WTC11 (cell line): ENCODE results near the gene KSR1. TPM values are rescaled to one million over a fixed set of nuclear protein-coding genes. Genes with fewer than 3 reads are reported as not detected.

Experiments
- ATAC-seq: fragments of 200-7000 bp; cut with Tn5 transposase; 2 replicates; pipeline ENCODE4 v1.10.0; 2021; ENCODE audit warnings: mild to moderate bottlenecking, moderate library complexity
- CTCF ChIA-PET: fragments of 300-600 bp; sonication (Branson Sonifier 250); formaldehyde crosslinking; loops from one replicate; lab custom pipeline; 2021; ENCODE audit warnings: antibody characterized with exemption; lab: Charles Lee
- POLR2A ChIA-PET: fragments of 350-600 bp; sonication (Branson Sonifier 250); formaldehyde crosslinking; loops from one replicate; lab custom pipeline; 2021; ENCODE audit warnings: antibody characterized with exemption; lab: Charles Lee
- DNase-seq: peaks from one replicate; pipeline ENCODE4 v3.0.0; 2021; ENCODE audit warnings: low spot score
- H3K27ac Mint-ChIP-seq: 2 replicates; pipeline ENCODE4 v1.8.0; 2021; ENCODE audit warnings: mixed read lengths
- H3K27me3 Mint-ChIP-seq: 2 replicates; pipeline ENCODE4 v1.8.0; 2021; ENCODE audit warnings: low read depth, mild to moderate bottlenecking, moderate library complexity, mixed read lengths
- H3K36me3 Mint-ChIP-seq: 2 replicates; pipeline ENCODE4 v1.8.0; 2021; ENCODE audit warnings: mixed read lengths
- H3K4me1 Mint-ChIP-seq: 2 replicates; pipeline ENCODE4 v1.8.0; 2022; ENCODE audit warnings: mixed read lengths
- H3K4me3 Mint-ChIP-seq: 2 replicates; pipeline ENCODE4 v1.8.0; 2021; ENCODE audit warnings: mild to moderate bottlenecking, moderate library complexity, mixed read lengths
- H3K9me3 Mint-ChIP-seq: 2 replicates; pipeline ENCODE4 v1.8.0; 2021; ENCODE audit warnings: mixed read lengths
- CREB1 ChIP-seq: sonication (generic); formaldehyde crosslinking; IDR thresholded peaks from 2 replicates; pipeline ENCODE4 v1.8.0; 2023; ENCODE audit warnings: mild to moderate bottlenecking, missing genetic modification reagents
- EMX1 ChIP-seq: fragments of 250-450 bp; sonication (Bioruptor Pico); IDR thresholded peaks from 2 replicates; pipeline ENCODE4 v1.8.0; 2021; ENCODE audit warnings: mild to moderate bottlenecking
- ESRRA ChIP-seq: sonication (generic); formaldehyde crosslinking; IDR thresholded peaks from 2 replicates; pipeline ENCODE4 v1.8.1; 2022; ENCODE audit warnings: mild to moderate bottlenecking, missing genetic modification reagents, borderline replicate concordance
- FOXJ3 ChIP-seq: sonication (generic); formaldehyde crosslinking; IDR thresholded peaks from 2 replicates; pipeline ENCODE4 v1.9.0; 2021; ENCODE audit warnings: missing genetic modification reagents, mild to moderate bottlenecking, borderline replicate concordance
- GABPB1 ChIP-seq: sonication (generic); formaldehyde crosslinking; IDR thresholded peaks from 2 replicates; pipeline ENCODE4 v1.8.1; 2023; ENCODE audit warnings: mild to moderate bottlenecking, missing genetic modification reagents
- HMGA2 ChIP-seq: fragments of 250-450 bp; sonication (Bioruptor Pico); IDR thresholded peaks from 2 replicates; pipeline ENCODE4 v1.4.0; 2021; ENCODE audit warnings: mild to moderate bottlenecking, moderate library complexity
- IRF1 ChIP-seq: sonication (generic); formaldehyde crosslinking; IDR thresholded peaks from 2 replicates; pipeline ENCODE4 v1.8.0; 2023; ENCODE audit warnings: missing genetic modification reagents
- NFE2L1 ChIP-seq: sonication (generic); formaldehyde crosslinking; IDR thresholded peaks from 2 replicates; pipeline ENCODE4 v1.8.1; 2023; ENCODE audit warnings: missing genetic modification reagents
- NR1H2 ChIP-seq: sonication (generic); formaldehyde crosslinking; IDR thresholded peaks from 2 replicates; pipeline ENCODE4 v1.9.0; 2021; ENCODE audit warnings: mild to moderate bottlenecking, moderate library complexity, missing genetic modification reagents
- NR3C1 ChIP-seq: sonication (generic); formaldehyde crosslinking; conservative IDR thresholded peaks from 2 replicates; pipeline ENCODE4 v1.8.1; 2023; ENCODE audit warnings: low read depth, mild to moderate bottlenecking, missing genetic modification reagents
- PRDM15 ChIP-seq: sonication (generic); formaldehyde crosslinking; IDR thresholded peaks from 2 replicates; pipeline ENCODE4 v1.8.0; 2022; ENCODE audit warnings: missing genetic modification reagents
- SMAD3 ChIP-seq: sonication (generic); formaldehyde crosslinking; IDR thresholded peaks from 2 replicates; pipeline ENCODE4 v1.8.0; 2022; ENCODE audit warnings: missing genetic modification reagents, mild to moderate bottlenecking, borderline replicate concordance
- SOX15 ChIP-seq: fragments of 250-450 bp; sonication (Bioruptor Pico); IDR thresholded peaks from 2 replicates; pipeline ENCODE4 v1.9.0; 2021; ENCODE audit warnings: mild to moderate bottlenecking
- ZNF138 ChIP-seq: sonication (generic); formaldehyde crosslinking; conservative IDR thresholded peaks from 2 replicates; pipeline ENCODE4 v1.8.1; 2022; ENCODE audit warnings: mild to moderate bottlenecking, moderate library complexity, missing genetic modification reagents
- ZNF281 ChIP-seq: sonication (generic); formaldehyde crosslinking; IDR thresholded peaks from 2 replicates; pipeline ENCODE4 v1.8.0; 2023; ENCODE audit warnings: mild to moderate bottlenecking, missing genetic modification reagents
- ZNF317 ChIP-seq: sonication (generic); formaldehyde crosslinking; IDR thresholded peaks from 2 replicates; pipeline ENCODE4 v1.8.1; 2023; ENCODE audit warnings: low read depth, mild to moderate bottlenecking, moderate library complexity, missing genetic modification reagents, borderline replicate concordance
- total RNA-seq: library from RNA; stranded (reverse); gene quantifications from 3 replicates; pipeline ENCODE4 v1.2.3, GENCODE V29; 2021
- TF ChIP-seq, protein P1 (sequence below): sonication (generic); formaldehyde crosslinking; IDR thresholded peaks from 2 replicates; pipeline ENCODE4 v1.8.1; 2023; ENCODE audit warnings: mild to moderate bottlenecking, moderate library complexity, missing genetic modification reagents
- TF ChIP-seq, protein P2 (sequence below): sonication (generic); formaldehyde crosslinking; IDR thresholded peaks from 2 replicates; pipeline ENCODE4 v1.8.1; 2023; ENCODE audit warnings: mild to moderate bottlenecking, missing genetic modification reagents, moderate library complexity
- TF ChIP-seq, protein P3 (sequence below): sonication (generic); formaldehyde crosslinking; IDR thresholded peaks from 2 replicates; pipeline ENCODE4 v1.8.1; 2022; ENCODE audit warnings: missing genetic modification reagents, borderline replicate concordance
- TF ChIP-seq, protein P4 (sequence below): sonication (generic); formaldehyde crosslinking; IDR thresholded peaks from 2 replicates; pipeline ENCODE4 v1.8.1; 2022; ENCODE audit warnings: low read depth, missing genetic modification reagents, borderline replicate concordance

KSR1 gene
- total RNA-seq, 1 experiment from 2014 or later, result 45.5 TPM

- H3K27ac Mint-ChIP-seq, result no peak overlapping the region
- no peak for DNase-seq
- POLR2A ChIA-PET, result no interaction called here
- H3K9me3 Mint-ChIP-seq, result no peaks in the 10 kb centered on the region; the same call in 1 of the 2 replicates
- CTCF ChIA-PET, result interaction anchor here (0.6 to 3.0 kb wide), 6 partner anchors 12 to 294 kb away, joined by 3 to 12 read pairs (median 4); no protein-coding TSS in a partner anchor
- H3K4me3 Mint-ChIP-seq, result no peak overlapping the region
- no peak for ATAC-seq
- H3K36me3 Mint-ChIP-seq, result peaks cover 5% of the 10 kb centered on the region; the same call in 1 of the 2 replicates
- TF ChIP-seq CREB1 (CRISPR knock-in tag) (no peak), ZNF138 (CRISPR knock-in tag) (no peak), SOX15 (CRISPR knock-in tag) (no peak), ESRRA (CRISPR knock-in tag) (no peak), NR1H2 (CRISPR knock-in tag) (no peak), HMGA2 (CRISPR knock-in tag) (no peak), GABPB1 (CRISPR knock-in tag) (no peak), NFE2L1 (CRISPR knock-in tag) (no peak), NR3C1 (no peak), EMX1 (CRISPR knock-in tag) (no peak), ZNF317 (CRISPR knock-in tag) (no peak), ZNF281 (CRISPR knock-in tag) (no peak), SMAD3 (CRISPR knock-in tag) (no peak), PRDM15 (CRISPR knock-in tag) (no peak), IRF1 (no peak), FOXJ3 (CRISPR knock-in tag) (no peak)
- TF ChIP-seq, protein P1, sequence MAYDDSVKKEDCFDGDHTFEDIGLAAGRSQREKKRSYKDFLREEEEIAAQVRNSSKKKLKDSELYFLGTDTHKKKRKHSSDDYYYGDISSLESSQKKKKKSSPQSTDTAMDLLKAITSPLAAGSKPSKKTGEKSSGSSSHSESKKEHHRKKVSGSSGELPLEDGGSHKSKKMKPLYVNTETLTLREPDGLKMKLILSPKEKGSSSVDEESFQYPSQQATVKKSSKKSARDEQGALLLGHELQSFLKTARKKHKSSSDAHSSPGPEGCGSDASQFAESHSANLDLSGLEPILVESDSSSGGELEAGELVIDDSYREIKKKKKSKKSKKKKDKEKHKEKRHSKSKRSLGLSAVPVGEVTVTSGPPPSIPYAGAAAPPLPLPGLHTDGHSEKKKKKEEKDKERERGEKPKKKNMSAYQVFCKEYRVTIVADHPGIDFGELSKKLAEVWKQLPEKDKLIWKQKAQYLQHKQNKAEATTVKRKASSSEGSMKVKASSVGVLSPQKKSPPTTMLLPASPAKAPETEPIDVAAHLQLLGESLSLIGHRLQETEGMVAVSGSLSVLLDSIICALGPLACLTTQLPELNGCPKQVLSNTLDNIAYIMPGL (CRISPR knock-in tag), result no peak
- TF ChIP-seq, protein P2, sequence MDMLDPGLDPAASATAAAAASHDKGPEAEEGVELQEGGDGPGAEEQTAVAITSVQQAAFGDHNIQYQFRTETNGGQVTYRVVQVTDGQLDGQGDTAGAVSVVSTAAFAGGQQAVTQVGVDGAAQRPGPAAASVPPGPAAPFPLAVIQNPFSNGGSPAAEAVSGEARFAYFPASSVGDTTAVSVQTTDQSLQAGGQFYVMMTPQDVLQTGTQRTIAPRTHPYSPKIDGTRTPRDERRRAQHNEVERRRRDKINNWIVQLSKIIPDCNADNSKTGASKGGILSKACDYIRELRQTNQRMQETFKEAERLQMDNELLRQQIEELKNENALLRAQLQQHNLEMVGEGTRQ (CRISPR knock-in tag), result no peak
- TF ChIP-seq, protein P3, sequence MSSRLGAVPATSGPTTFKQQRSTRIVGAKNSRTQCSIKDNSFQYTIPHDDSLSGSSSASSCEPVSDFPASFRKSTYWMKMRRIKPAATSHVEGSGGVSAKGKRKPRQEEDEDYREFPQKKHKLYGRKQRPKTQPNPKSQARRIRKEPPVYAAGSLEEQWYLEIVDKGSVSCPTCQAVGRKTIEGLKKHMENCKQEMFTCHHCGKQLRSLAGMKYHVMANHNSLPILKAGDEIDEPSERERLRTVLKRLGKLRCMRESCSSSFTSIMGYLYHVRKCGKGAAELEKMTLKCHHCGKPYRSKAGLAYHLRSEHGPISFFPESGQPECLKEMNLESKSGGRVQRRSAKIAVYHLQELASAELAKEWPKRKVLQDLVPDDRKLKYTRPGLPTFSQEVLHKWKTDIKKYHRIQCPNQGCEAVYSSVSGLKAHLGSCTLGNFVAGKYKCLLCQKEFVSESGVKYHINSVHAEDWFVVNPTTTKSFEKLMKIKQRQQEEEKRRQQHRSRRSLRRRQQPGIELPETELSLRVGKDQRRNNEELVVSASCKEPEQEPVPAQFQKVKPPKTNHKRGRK (CRISPR knock-in tag), result no peak
- TF ChIP-seq, protein P4, sequence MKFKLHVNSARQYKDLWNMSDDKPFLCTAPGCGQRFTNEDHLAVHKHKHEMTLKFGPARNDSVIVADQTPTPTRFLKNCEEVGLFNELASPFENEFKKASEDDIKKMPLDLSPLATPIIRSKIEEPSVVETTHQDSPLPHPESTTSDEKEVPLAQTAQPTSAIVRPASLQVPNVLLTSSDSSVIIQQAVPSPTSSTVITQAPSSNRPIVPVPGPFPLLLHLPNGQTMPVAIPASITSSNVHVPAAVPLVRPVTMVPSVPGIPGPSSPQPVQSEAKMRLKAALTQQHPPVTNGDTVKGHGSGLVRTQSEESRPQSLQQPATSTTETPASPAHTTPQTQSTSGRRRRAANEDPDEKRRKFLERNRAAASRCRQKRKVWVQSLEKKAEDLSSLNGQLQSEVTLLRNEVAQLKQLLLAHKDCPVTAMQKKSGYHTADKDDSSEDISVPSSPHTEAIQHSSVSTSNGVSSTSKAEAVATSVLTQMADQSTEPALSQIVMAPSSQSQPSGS (CRISPR knock-in tag), result no peak
- H3K27me3 Mint-ChIP-seq, result no peaks in the 10 kb centered on the region
- peaks cover 29% of the 10 kb centered on the region for H3K4me1 Mint-ChIP-seq
Observed at GRCh38 chr17:27566671-27567562, 110.7 kb downstream of the KSR1 start.
